Mesothelial cell of epicardium (in vitro differentiated cells): ENCODE data around the gene ERCC6. TPM values are rescaled to one million over a fixed set of nuclear protein-coding genes. Genes with fewer than 3 reads are reported as not detected.

Source experiments
- DNase-seq, 2 experiments: peaks; one replicate each; pipeline ENCODE4 v3.0.0; 2021; ENCODE audit warnings: low spot score in 2 of 2; ENCODE audit not compliant: unreplicated experiment in 2 of 2
- H3K27ac Mint-ChIP-seq: 2 replicates; pipeline ENCODE4 v1.8.0; 2021; ENCODE audit warnings: mixed read lengths
- H3K27me3 Mint-ChIP-seq: 2 replicates; pipeline ENCODE4 v1.8.0; 2021; ENCODE audit warnings: low read depth, mixed read lengths
- H3K36me3 Mint-ChIP-seq: 2 replicates; pipeline ENCODE4 v1.8.0; 2021; ENCODE audit warnings: mixed read lengths
- H3K4me1 Mint-ChIP-seq: 2 replicates; pipeline ENCODE4 v1.8.0; 2021; ENCODE audit warnings: mixed read lengths
- H3K4me3 Mint-ChIP-seq: 2 replicates; pipeline ENCODE4 v1.8.0; 2021; ENCODE audit warnings: mild to moderate bottlenecking, moderate library complexity, mixed read lengths
- H3K9me3 Mint-ChIP-seq: 2 replicates; pipeline ENCODE4 v1.8.0; 2021; ENCODE audit warnings: mixed read lengths
- total RNA-seq: library from RNA; stranded (reverse); gene quantifications from 3 replicates; pipeline ENCODE4 v1.2.1, GENCODE V29; 2021
- TF ChIP-seq, protein P1 (sequence below): fragments of 200-600 bp; sonication (generic); IDR thresholded peaks from one replicate; pipeline ENCODE4 v1.5.0; 2021; ENCODE audit warnings: antibody characterized with exemption; ENCODE audit not compliant: unreplicated experiment

The ERCC6 gene
- total RNA-seq, 1 donor from 2014 or later, result 35.4 TPM

DNA sequence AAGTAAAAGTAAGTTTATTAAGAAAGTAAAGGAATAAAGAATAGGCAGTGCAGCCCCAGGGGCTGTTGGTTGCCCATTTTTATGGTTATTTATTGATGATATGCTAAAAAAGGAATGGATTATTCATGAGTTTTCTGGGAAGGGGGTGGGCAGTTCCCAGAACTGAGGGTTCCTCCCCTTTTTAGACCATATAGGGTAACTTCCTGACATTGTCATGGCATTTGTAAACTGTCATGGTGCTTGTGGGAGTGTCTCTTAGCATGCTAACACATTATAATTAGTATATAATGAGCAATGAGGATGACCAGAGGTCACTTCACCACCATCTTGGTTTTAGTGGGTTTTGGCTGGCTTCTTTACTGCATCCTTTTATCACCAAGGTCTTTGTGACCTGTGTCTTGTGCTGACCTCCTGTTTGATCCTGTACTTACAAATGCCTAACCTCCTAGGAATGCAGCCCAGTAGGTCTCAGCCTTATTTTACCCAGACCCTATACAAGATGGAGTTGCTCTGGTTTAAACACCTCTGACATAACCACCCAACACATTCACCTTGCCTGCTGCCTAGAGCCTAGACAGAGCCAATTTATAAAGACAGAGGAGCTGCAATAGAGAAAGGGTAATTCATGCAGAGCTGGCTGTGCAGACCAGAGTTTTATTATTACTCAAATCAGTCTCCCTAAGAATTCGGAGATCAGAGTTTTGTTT lies 10.9 kb upstream of the ERCC6 start:
- Mint-ChIP-seq H3K36me3 (peaks cover 3% of the 10 kb centered on the region), H3K9me3 (peaks cover 19% of the 10 kb centered on the region), H3K4me1 (peaks cover 13% of the 10 kb centered on the region), H3K4me3 (no peak overlapping the region), H3K27me3 (no peaks in the 10 kb centered on the region), H3K27ac (no peak overlapping the region)
- TF ChIP-seq, protein P1, sequence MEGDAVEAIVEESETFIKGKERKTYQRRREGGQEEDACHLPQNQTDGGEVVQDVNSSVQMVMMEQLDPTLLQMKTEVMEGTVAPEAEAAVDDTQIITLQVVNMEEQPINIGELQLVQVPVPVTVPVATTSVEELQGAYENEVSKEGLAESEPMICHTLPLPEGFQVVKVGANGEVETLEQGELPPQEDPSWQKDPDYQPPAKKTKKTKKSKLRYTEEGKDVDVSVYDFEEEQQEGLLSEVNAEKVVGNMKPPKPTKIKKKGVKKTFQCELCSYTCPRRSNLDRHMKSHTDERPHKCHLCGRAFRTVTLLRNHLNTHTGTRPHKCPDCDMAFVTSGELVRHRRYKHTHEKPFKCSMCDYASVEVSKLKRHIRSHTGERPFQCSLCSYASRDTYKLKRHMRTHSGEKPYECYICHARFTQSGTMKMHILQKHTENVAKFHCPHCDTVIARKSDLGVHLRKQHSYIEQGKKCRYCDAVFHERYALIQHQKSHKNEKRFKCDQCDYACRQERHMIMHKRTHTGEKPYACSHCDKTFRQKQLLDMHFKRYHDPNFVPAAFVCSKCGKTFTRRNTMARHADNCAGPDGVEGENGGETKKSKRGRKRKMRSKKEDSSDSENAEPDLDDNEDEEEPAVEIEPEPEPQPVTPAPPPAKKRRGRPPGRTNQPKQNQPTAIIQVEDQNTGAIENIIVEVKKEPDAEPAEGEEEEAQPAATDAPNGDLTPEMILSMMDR, result no peak
- no peak for DNase-seq

DNA sequence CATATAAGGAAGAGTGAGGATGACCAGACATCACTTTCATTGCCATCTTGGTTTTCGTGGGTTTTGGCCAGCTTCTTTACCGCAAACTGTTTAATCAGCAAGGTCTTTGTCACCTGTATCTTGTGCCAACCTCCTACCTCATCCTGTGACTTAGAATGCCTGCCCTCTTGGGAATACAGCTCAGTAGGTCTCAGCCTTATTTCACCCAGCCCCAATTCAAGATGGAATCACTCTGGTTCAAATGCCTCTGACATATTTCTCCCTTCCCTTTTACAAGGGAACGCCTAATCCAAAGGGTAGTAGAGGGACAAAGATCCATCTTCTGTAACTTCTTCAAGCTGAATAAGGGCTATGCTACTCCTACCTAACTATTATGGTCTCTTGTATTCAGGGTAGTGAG lies 4.7 kb upstream of the ERCC6 start:
- Mint-ChIP-seq H3K27me3 (peaks cover 3% of the 10 kb centered on the region), H3K36me3 (peaks cover 3% of the 10 kb centered on the region), H3K4me1 (peaks cover 9% of the 10 kb centered on the region), H3K4me3 (no peak overlapping the region), H3K9me3 (peaks cover 10% of the 10 kb centered on the region), H3K27ac (no peak overlapping the region)
- DNase-seq, result no peak
- TF ChIP-seq, protein P1, result no peak

DNA sequence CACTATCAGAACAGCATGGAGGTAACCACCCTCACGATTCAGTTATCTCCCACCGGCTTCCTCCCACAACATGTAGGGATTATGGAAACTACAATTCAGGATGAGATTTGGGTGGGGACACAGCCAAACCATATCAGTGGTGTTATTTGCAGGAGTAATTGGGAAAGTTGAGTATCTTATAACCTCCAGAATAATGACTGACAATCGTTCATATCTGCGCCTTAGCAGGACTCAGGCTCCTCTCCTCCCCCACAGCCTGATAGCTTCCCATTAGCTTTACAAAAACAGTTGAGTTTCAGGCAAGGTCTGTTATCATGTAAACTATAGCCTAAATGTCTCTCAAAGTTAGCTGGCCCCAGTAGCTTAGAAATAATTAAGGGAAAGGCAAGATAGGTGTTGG lies 3.4 kb upstream of the ERCC6 start:
- no peak overlapping the region for H3K27ac Mint-ChIP-seq
- TF ChIP-seq, protein P1, result no peak
- peaks cover 10% of the 10 kb centered on the region for H3K9me3 Mint-ChIP-seq

DNA sequence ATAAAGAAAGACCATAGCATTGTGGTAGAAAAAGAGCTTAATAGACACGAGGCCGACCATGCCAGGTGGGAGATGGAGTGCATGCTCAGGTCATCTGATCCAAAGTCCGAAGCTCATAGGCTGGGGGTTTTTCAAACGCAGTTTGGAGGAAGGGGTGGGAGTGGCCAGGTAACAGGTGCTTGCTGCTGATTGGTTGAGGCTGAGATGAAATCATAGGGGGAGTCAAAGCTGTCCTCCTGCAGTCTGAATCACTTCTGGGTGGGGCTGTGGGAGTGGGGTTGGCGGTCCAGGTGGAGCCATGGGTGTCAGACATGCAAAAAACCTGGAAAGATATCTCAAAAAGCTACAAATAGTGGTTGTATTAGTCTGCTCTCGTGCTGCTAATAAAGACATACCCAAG lies 2.8 kb upstream of the ERCC6 start:
- TF ChIP-seq, protein P1, result no peak
- Mint-ChIP-seq H3K27ac (no peak overlapping the region), H3K9me3 (peaks cover 10% of the 10 kb centered on the region), H3K27me3 (peaks cover 3% of the 10 kb centered on the region), H3K4me3 (no peak overlapping the region), H3K36me3 (peaks cover 3% of the 10 kb centered on the region), H3K4me1 (peaks cover 18% of the 10 kb centered on the region)
- DNase-seq, result no peak

More for the DNA sequence above, 3.4 kb upstream of the ERCC6 start:
- DNase-seq, result no peak
- Mint-ChIP-seq H3K27me3 (peaks cover 3% of the 10 kb centered on the region), H3K36me3 (peaks cover 3% of the 10 kb centered on the region), H3K4me1 (peaks cover 17% of the 10 kb centered on the region), H3K4me3 (no peak overlapping the region)

DNA sequence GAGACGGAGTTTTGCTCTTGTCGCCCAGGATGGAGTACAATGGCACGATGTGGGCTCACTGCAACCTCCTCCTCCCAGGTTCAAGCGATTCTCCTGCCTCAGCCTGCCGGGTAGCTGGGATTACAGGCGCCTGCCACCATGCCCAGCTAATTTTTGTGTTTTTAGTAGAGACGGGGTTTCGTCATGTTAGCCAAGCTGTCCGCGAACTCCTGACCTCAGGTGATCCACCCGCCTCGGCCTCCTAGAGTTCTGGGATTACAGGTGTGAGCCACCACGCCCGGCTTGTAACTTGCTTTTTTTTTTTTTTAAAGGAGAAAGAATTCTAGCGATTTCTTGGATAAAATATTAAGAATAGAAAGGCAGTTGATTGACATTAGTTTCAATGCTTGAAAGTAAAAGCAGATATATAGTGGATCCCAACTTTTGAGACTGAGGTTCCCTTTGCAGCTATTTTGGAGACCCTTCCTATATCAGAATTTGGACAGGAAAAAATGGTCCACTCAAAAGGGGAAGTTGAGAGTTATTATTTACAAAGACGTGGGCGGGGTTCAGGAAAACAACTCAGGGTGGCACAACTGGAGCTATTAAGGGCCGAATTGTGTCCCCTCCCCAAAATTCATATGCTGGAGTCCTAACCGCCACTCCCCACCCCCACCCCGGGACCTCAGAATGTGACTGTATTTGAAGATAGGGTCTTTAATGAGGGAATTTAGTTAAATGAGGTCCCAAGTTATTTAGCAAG lies 1.3 kb upstream of the ERCC6 start:
- Mint-ChIP-seq H3K27me3 (peaks cover 3% of the 10 kb centered on the region), H3K9me3 (peaks cover 6% of the 10 kb centered on the region), H3K4me1 (peaks cover 21% of the 10 kb centered on the region), H3K27ac (no peak overlapping the region), H3K36me3 (no peaks in the 10 kb centered on the region), H3K4me3 (peak overlapping the region; percentile 88)
- no peak for DNase-seq
- TF ChIP-seq, protein P1, result no peak
